M059J (cell line): ENCODE measurements around the gene CD320. TPM values are rescaled to one million over a fixed set of nuclear protein-coding genes. Genes with fewer than 3 reads are reported as not detected.
A peak's percentile ranks its signal among the peaks of the same experiment; 100 is the strongest.

Source experiments
- DNase-seq: peaks from one replicate; pipeline ENCODE4 v3.0.0-alpha.2; 2012; ENCODE audit warnings: low read depth
- total RNA-seq: library from RNA; depleted of rRNA; stranded (reverse); fragments of >200 nt; shearing (Covaris generic); gene quantifications from 2 replicates; pipeline ENCODE4 v1.2.3, GENCODE V29; 2014; rRNA removed

The CD320 gene
- total RNA-seq, 1 experiment from 2014 or later: 214 TPM

DNA sequence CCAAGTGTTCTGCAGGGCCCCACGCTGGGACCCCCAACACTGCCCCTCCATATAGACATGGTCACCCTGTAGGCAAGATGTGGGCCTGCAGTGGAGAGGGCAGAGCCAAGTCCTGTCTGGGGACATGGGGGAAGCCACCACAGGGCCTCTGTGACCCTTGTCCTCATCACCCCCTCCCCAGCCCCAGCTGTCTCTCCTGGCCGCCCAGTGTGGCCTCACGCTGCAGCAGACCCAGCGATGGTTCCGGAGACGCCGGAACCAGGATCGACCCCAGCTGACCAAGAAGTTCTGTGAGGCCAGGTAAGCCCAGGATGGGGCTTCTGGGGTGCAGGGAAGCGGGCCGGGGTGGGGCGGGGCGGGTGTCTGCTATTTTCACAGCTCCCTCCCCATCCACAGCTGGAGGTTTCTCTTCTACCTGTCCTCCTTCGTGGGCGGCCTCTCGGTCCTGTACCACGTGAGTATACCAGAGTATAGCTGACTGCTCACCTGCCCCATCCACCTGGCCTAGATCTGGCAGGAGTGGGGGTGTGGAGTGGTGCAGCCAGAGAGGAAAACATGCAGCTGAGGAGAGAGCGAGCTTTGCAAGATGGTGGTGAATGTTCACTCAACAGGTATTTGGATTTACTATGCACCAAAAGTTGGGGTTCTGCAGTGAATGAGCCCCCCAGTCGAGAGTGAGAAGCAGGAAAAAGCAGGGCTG lies 52.6 kb downstream of the CD320 start:
- no peak for DNase-seq

DNA sequence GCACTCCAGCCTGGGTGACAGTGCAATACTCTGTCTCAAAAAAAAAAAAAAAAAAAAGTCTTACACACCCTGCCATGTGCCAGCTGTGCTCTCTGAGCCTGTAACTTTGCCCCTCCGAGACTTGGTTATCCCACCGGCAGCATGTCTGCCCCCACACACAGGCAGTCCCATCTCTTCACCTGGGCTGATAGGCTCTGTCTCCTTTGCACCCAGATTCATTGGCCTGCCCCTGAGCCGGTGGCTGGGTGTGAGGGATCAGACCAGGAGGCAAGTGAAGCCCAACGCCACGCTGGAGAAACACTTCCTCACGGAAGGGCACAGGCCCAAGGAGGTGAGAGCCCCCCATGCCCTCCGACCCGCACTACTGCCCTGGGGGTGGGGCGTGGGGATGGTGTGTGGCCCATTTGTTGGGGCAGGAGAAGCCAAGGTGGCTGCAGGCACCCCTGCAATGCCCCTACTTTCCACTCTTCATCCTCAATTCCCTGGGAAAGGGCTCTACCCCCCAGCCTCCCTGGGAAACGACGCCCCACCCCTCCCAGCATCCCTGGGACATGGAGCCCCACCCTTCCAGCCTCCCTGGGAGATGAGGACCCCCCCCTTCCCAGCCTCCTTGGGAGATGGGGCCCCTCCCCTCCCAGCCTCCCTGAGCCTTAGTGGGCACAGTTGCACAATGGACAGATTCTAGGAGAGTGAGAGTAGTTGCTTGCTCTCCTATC lies 53.7 kb downstream of the CD320 start:
- no peak for DNase-seq

DNA sequence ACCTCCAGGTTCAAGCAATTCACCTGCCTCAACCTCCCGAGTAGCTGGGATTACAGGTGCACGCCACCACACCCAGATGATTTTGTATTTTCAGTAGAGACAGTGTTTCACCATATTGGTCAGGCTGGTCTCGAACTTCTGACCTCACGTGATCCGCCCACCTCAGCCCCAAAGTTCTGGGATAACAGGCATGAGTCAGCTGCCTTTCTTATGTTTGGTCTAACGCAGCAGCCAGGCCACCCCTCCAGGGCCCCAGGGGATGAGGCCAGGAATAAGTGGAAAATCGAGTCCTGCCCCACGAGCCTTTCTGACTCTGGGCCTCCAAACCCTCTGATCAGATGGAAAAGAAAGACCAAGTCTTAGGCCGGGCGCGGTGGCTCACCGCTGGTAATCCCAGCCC lies 54.5 kb downstream of the CD320 start:
- DNase-seq: no peak

DNA sequence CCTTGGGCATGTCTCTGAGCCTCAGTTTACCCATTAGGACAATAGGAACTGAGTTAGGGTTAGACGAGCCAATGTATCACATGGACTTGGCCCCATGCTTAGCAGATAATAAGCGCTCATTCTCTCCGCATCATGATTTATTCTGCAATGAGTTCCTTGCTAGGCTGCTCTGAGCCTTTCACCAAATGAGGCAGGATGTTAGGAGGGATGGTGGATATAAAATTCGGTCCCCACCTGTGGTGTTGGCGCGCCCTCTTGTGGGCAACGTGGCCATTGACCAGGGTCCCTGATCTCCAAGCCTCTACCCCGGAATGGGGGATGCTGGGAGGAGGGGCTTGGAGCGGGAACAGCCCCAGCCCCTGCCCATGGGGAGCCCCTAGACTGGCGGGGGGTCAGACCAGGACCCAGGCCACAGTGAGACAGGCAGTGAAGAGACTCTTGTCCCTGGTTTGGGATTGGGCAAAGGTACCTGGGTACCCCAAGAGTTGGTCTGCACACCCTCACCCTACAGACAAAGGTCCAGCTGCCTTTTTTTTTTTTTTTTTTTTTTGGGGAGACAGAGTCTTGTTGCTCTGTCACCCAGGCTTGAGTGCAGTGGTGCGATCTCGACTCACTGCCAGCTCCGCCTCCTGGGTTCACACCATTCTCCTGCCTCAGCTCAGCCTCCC lies 55.1 kb downstream of the CD320 start:
- DNase-seq: peak; percentile 70

Other genes with a start within 250 kb of the CD320 start
- not detected in 2 replicates for gene FBN3, start 158.8 kb downstream of the CD320 start, total RNA-seq
- gene CERS4, start 99.0 kb downstream of the CD320 start, total RNA-seq: 2.1 and 3.6 TPM in 2 replicates
- gene NDUFA7, start 13.0 kb upstream of the CD320 start, total RNA-seq: 51.6 and 63.0 TPM in 2 replicates
- gene RPS28, start 13.1 kb upstream of the CD320 start, total RNA-seq: 179 and 238 TPM in 2 replicates
- 0.74 TPM in 1 of 2 replicates, not detected in the other for gene KANK3, start 34.9 kb upstream of the CD320 start, total RNA-seq
- gene ANGPTL4, start 55.8 kb upstream of the CD320 start, total RNA-seq: 0.27 and 0.91 TPM in 2 replicates
- 10.8 and 16.5 TPM in 2 replicates for gene RAB11B, start 82.0 kb upstream of the CD320 start, total RNA-seq
- 30.5 and 43.3 TPM in 2 replicates for gene MARCHF2, start 104.9 kb upstream of the CD320 start, total RNA-seq
- 40.5 and 68.3 TPM in 2 replicates for gene HNRNPM, start 136.6 kb upstream of the CD320 start, total RNA-seq
- gene PRAM1, start 194.3 kb upstream of the CD320 start, total RNA-seq: not detected in 2 replicates
- 4.5 and 6.3 TPM in 2 replicates for gene ZNF414, start 205.8 kb upstream of the CD320 start, total RNA-seq